GM12878 (cell line): Measurements from ENCODE around the gene PRKAA1. TPM values are rescaled to one million over a fixed set of nuclear protein-coding genes. Genes with fewer than 3 reads are reported as not detected.

ENCODE experiments used
- ASH2L ChIP-seq: fragments of 300-600, 200-600 bp; sonication (generic); IDR thresholded peaks from 2 replicates; pipeline ENCODE4 v1.6.1; 2017; ENCODE audit warnings: low read depth, mild to moderate bottlenecking, borderline replicate concordance
- BACH1 ChIP-seq: fragments of 450-650 bp; IDR thresholded peaks from 2 replicates; pipeline ENCODE4 v1.6.1; 2017; ENCODE audit warnings: mild to moderate bottlenecking, borderline replicate concordance
- CEBPB ChIP-seq, 2 experiments: fragments of 150-350 bp in 1 of 2; IDR thresholded peaks; 2 replicates each; pipeline ENCODE4 v1.6.1; 2012 to 2014; ENCODE audit warnings: low read depth in 2 of 2, low read length in 2 of 2, borderline replicate concordance in 1 of 2, inconsistent platforms in 1 of 2
- GABPA ChIP-seq: IDR thresholded peaks from 2 replicates; pipeline ENCODE4 v1.6.1; 2014; ENCODE audit warnings: antibody characterized with exemption, low read depth, mild to moderate bottlenecking, inconsistent platforms
- HSF1 ChIP-seq: fragments of 150-350 bp; IDR thresholded peaks from 2 replicates; pipeline ENCODE4 v1.6.1; 2014; ENCODE audit warnings: mild to moderate bottlenecking, low read depth, low read length
- MAX ChIP-seq: IDR thresholded peaks from 2 replicates; pipeline ENCODE4 v1.6.1; 2012; ENCODE audit warnings: low read depth, low read length, improper control_type of control experiment
- NFIC ChIP-seq: IDR thresholded peaks from 2 replicates; pipeline ENCODE4 v1.6.1; 2012; ENCODE audit warnings: low read depth, mild to moderate bottlenecking, inconsistent platforms, low read length, moderate library complexity
- NFXL1 ChIP-seq: fragments of 450-650 bp; IDR thresholded peaks from 2 replicates; pipeline ENCODE4 v1.6.1; 2017; ENCODE audit warnings: antibody characterized with exemption, mild to moderate bottlenecking, borderline replicate concordance
- NR2C2 ChIP-seq: IDR thresholded peaks from 2 replicates; pipeline ENCODE4 v1.6.1; 2011; ENCODE audit warnings: borderline replicate concordance, low read depth; ENCODE audit not compliant: control insufficient read depth, insufficient read length
- POLR2A ChIP-seq: IDR thresholded peaks from 2 replicates; pipeline ENCODE4 v1.6.1; 2011; ENCODE audit warnings: low read depth, mild to moderate bottlenecking, low read length
- RAD21 ChIP-seq: IDR thresholded peaks from 2 replicates; pipeline ENCODE4 v1.6.1; 2011; ENCODE audit warnings: mild to moderate bottlenecking, low read depth, low read length, moderate library complexity; ENCODE audit not compliant: insufficient read depth
- REST ChIP-seq: IDR thresholded peaks from 2 replicates; pipeline ENCODE4 v1.6.1; 2012; ENCODE audit warnings: mild to moderate bottlenecking, low read depth, low read length
- RUNX3 ChIP-seq: IDR thresholded peaks from 2 replicates; pipeline ENCODE4 v1.6.1; 2012; ENCODE audit warnings: low read length, inconsistent platforms
- TBL1XR1 ChIP-seq: IDR thresholded peaks from 2 replicates; pipeline ENCODE4 v1.6.1; 2012; ENCODE audit warnings: low read depth, low read length, improper control_type of control experiment
- YY1 ChIP-seq: IDR thresholded peaks from 2 replicates; pipeline ENCODE4 v1.6.1; 2011; ENCODE audit warnings: low read depth, mild to moderate bottlenecking, low read length
- ZNF274 ChIP-seq: IDR thresholded peaks from one replicate; pipeline ENCODE4 v1.8.0; 2011; ENCODE audit not compliant: insufficient read length, insufficient read depth
- polyA plus RNA-seq, 11 experiments: library from polyadenylated mRNA; depleted of rRNA in 4 of 11; unstranded in 6 of 11; stranded (reverse) in 5 of 11; fragments of >200 nt; fragmentation: Nextera tagmentation in 4 of 11; fragmentation: Illumina TruSeq in 1 of 11; extraction: Ambion mirVana in 4 of 11; extraction: Trizol in 1 of 11; gene quantifications; 1 replicate in 1 of 11; 2 replicates in 10 of 11; pipeline versions ENCODE4 v1.2.1 to v1.2.3, GENCODE V29; 2011 to 2016; ENCODE audit warnings: inconsistent platforms in 2 of 11, missing spikeins in 2 of 11, low read depth in 1 of 11
- total RNA-seq, 4 experiments: library from RNA; depleted of rRNA in 3 of 4; stranded (reverse); fragments of >200 nt in 3 of 4; fragmentation: Illumina TruSeq in 1 of 4; extraction: Trizol in 1 of 4; gene quantifications; 2 replicates each; pipeline versions ENCODE4 v1.2.1 to v1.2.3, GENCODE V29; 2013 to 2021
- TF ChIP-seq, protein P1 (sequence below): fragments of 450-650 bp; formaldehyde crosslinking; IDR thresholded peaks from 2 replicates; pipeline ENCODE4 v1.4.0; 2022; ENCODE audit warnings: mild to moderate bottlenecking, moderate library complexity
- TF ChIP-seq, protein P2 (sequence below): fragments of 450-650 bp; IDR thresholded peaks from 2 replicates; pipeline ENCODE4 v1.6.1; 2016; ENCODE audit warnings: mild to moderate bottlenecking

PRKAA1 gene
- total and polyA plus RNA-seq, 10 of the 15 experiments (the other 5 are each of a cell fraction or from before 2014, with no cell fraction given) = 13.6 to 55.5 (median 29.6) TPM

DNA sequence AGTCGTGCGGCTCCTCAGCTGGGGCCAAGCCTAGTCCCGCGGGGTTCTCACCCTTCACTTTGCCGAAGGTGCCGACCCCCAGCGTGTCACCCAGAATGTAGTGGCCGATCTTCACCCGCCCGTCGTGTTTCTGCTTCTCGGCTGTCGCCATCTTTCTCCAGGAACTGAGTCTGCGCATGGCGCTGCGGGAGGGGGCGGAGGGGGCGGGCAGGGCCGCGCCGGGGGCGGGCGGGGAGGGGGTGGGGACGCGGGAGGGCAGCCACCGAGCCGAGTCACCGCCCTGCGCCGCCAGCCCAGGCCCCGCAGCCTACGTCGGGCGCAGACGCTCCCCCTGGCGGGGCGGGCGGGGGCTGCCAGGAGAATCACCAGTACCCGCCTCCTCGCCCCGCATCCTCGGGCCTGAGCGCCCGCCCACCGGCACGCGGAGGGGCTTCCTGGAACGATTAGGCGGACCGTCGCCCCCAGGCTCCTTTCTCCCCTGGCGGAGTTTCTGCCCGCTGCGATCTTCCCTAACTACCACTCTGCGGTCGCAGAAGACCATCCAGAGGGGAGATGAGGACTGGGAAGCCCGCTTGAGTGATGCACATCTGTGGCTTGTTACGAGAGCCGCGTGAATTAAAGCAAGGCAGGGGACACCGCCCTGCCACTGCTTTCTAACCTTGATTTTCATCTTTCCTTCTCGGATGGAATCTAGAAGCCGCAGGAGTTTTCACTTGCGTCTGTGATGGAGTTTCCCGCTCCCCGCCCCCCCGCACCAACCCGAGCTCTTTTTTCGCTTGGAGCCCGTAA, at the start of gene PRKAA1 (continued):
- TF ChIP-seq NFXL1 (no peak), POLR2A (peak; percentile 88), MAX (no peak), BACH1 (0 out of 2 replicates have a peak, but pooled peaks have one; percentile 11), RAD21 (no peak), GABPA (no peak), HSF1 (no peak), NFIC (no peak), ASH2L (no peak), NR2C2 (no peak), CEBPB (IDR thresholded peaks at IDR 0.05; ENCODE audit: borderline replicate concordance in 1 of 2, low read depth in 2 of 2, low read length in 2 of 2) (no peak), REST (no peak), YY1 (peak; percentile 93), RUNX3 (peak; percentile 31; the same call in 1 of the 2 replicates), TBL1XR1 (no peak), ZNF274 (no peak)
- TF ChIP-seq, protein P1, sequence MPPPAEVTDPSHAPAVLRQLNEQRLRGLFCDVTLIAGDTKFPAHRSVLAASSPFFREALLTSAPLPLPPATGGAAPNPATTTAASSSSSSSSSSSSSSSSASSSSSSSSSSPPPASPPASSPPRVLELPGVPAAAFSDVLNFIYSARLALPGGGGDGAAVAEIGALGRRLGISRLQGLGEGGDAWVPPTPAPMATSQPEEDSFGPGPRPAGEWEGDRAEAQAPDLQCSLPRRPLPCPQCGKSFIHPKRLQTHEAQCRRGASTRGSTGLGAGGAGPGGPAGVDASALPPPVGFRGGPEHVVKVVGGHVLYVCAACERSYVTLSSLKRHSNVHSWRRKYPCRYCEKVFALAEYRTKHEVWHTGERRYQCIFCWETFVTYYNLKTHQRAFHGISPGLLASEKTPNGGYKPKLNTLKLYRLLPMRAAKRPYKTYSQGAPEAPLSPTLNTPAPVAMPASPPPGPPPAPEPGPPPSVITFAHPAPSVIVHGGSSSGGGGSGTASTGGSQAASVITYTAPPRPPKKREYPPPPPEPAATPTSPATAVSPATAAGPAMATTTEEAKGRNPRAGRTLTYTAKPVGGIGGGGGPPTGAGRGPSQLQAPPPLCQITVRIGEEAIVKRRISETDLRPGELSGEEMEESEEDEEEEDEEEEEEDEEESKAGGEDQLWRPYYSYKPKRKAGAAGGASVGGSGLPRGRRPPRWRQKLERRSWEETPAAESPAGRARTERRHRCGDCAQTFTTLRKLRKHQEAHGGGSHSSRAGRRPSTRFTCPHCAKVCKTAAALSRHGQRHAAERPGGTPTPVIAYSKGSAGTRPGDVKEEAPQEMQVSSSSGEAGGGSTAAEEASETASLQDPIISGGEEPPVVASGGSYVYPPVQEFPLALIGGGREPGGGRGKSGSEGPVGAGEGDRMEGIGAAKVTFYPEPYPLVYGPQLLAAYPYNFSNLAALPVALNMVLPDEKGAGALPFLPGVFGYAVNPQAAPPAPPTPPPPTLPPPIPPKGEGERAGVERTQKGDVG (CRISPR knock-in tag) = no peak
- TF ChIP-seq, protein P2, sequence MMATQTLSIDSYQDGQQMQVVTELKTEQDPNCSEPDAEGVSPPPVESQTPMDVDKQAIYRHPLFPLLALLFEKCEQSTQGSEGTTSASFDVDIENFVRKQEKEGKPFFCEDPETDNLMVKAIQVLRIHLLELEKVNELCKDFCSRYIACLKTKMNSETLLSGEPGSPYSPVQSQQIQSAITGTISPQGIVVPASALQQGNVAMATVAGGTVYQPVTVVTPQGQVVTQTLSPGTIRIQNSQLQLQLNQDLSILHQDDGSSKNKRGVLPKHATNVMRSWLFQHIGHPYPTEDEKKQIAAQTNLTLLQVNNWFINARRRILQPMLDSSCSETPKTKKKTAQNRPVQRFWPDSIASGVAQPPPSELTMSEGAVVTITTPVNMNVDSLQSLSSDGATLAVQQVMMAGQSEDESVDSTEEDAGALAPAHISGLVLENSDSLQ = no peak
